ENCODE data around the gene C17orf58.
A peak's percentile ranks its signal among the peaks of the same experiment; 100 is the strongest.
"Not testable (repeated sequence)": the region's sequence is repeated elsewhere in the genome, so short reads cannot be mapped to it uniquely, and the experiment has no call there.

C17orf58 gene

DNA sequence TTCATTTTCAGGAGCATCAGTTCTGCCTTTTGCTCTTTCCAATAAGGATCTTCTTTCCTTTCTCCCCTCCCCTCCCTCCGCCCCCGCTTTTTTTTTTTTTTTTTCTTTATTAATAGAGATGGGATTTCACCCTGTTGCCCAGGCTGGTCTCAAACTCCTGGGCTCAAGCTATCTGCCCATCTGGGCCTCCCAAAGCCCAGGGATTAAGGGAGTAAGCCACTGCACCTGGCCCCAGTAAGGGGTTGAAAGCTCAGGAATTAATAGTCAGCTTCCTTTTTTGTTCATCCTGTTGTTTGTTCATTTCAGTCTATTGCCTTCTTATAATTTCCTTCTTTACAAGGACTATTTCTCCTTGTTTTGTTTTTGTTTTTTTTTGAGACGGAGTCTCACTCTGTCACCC, 7.9 kb upstream of the C17orf58 start:
- H3K4me3 ChIP-seq (ENCODE audit: low read depth, low read length) = no peak overlapping the region

- no peak overlapping the region for H3K4me3 ChIP-seq (ENCODE audit: low read depth, low read length)
Observed at GRCh38 chr17:67999291-67999911, 3.1 kb upstream of the C17orf58 start.

GRCh38 chr17:67998466-67998865, 2.2 kb upstream of the C17orf58 start:
- no peak overlapping the region for H3K4me3 ChIP-seq (ENCODE audit: low read depth, low read length)

- H3K4me3 ChIP-seq (ENCODE audit: low read depth, low read length) = peak overlapping the region; percentile 51
Observed at GRCh38 chr17:67995570-67996263, 552 bp downstream of the C17orf58 start.

- H3K4me3 ChIP-seq (ENCODE audit: low read depth, low read length) = peak overlapping the region; percentile 51
Observed at GRCh38 chr17:67994817-67995569, 1.3 kb downstream of the C17orf58 start.

DNA sequence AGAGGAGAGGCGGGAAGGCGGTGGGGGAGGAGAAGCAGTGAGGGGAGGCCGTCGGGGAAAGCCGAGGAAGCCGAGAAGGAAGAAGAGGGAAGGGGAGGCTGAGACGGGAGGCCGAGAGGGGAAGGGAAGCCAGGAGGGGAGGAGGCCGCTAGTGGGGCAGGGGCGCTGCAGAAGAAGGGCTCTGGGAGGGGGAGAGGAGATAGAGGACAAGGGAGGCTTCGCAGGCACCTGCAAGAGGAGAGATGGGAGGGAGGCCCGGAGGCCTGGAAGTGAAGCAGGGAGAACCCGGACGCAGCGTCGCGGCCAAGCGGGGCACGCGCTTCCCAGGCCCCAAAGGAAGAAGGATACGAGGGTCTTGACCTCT, 2.3 kb downstream of the C17orf58 start:
- peak overlapping the region; percentile 56 for H3K4me3 ChIP-seq (ENCODE audit: low read depth, low read length)

DNA sequence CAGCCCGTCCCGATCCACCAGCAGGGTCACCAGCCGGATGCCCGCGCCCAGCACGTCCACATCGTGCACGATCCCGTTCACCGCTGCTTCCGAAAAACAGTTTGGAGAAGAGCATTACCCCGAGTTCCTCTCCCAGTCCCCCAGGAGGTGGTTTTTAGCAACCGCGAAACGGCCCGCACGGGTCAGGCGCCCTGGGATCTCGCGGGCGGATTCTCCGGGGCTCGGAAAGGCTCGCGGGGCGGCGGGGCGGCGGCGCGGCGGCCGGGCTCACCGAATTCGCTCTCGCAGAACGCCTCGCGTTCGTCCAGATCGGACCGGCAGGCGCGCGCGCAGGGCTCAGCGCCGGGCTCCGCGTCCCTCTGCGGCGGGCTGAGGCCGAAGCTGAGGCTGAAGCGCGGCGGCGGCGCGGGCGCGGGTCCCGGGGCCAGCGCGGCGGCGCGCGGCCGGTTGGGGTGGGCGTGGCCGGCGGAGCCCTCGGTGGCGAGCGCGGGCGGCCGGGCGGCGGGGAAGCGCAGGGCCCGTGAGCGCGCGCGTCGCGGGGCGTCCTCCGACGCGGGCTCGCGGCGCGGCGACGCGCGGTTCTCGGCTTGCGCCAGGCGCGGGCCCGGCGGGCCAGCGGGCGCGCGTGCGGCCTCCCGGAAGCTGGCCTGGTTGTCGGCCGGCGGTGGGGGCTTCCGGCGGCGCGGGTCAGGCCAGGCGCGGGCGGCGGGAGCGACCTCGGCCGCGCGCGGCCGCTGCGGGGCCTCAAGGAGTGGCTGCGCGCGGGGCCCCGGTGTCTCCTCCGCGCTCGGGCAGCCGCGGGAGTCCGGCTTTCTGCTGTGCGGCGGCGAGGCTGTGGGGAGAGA, 2.9 kb downstream of the C17orf58 start:
- H3K4me3 ChIP-seq (ENCODE audit: low read depth, low read length) = peak overlapping the region; percentile 79

DNA sequence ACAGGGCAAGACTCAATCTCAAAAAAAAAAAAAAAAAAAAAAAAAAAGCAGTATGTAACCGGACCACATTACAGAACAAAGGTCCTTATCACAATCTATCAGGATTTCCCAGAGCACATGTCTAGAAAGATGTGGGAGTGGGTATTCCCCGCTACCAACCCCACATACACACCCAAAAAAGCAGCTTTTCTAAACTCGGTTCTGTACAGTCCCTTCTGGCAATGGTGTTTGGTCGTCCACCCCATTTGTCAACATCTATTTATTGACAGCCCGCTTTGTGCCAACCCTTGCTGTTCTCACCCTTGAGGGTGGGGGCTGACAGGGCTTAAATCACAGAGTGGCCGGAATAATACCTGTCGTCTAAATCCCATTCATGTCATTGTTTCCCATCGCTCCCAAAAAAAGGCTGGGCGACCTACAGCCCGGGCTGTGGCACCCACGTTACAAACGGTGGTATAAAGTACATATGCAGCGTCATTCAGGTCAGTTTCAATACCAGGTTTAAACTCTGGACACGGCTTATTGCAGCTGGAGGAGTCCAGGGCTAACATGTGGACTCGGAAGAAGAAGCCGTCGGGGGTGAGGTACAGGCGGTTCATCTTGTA, 3.6 kb downstream of the C17orf58 start:
- peak overlapping the region; percentile 79 for H3K4me3 ChIP-seq (ENCODE audit: low read depth, low read length)

DNA sequence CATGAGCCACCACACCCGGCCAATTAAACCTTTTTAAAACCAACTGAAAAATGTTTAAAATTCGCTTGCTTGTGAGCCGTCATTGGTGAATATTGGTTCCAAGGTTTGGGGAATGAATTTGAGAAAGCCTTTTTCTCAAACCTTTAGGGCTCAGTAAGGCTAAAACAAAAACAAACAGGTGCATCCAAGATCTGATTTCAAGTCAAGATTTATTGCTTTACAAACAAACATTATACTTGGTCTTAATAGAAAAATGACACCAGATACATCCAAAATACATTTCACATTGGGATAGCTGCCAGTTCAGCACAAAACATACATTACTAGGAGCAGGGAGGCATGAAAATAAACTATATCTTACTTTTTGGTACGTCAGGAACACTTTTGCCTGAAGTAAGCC, 5.4 kb downstream of the C17orf58 start:
- no peak overlapping the region for H3K4me3 ChIP-seq (ENCODE audit: low read depth, low read length)

DNA sequence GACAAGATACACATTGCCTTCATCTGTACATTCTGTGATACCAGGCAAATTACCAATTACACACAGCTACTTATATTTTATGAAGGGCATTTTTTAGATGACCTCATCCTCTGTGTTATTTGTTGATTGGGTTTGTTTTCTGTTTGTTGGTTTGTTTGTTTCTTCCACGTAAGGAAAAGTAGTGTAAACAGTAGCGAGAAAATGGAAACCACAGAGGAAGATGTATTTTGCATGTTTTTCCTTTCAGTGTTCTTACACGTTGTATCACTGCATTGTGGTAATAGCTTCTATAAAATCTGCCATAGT, 12.9 kb downstream of the C17orf58 start:
- H3K4me3 ChIP-seq (ENCODE audit: low read depth, low read length) = no peak overlapping the region

DNA sequence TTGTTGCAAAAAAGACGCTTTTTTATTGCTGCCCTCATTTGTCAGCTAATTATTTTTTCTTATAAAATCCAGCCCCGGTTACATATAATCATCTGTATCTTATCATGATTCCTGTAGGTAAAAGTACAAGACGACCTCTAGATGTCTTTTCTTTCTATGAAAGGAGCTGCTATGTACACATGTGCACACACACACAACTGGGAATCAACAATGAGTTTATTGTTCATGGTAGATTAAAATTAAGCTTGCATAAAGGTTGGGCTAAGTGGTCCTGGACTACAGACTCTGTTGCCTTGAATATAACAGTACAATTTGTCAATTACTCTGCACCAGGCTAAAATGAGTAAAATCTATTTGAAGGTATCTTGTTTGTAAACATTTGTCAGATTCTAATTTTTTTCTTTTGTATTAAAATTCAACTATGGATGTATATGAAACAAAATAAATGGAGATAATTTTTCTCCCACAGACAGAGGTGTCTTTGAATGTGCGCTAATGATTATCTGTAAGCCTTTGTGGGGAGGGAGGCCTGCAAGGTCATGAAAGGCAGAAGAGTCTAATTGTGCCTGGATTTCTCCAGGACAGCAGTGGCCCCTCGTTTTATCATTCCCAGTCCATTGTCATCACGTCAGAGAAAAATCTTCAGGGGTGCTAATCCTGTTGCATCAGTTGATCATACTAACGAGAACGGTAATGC, 13.4 kb downstream of the C17orf58 start:
- H3K4me3 ChIP-seq (ENCODE audit: low read depth, low read length) = no peak overlapping the region

GRCh38 chr17:67982034-67982640, 14.1 kb downstream of the C17orf58 start:
- H3K4me3 ChIP-seq (ENCODE audit: low read depth, low read length) = no peak overlapping the region

DNA sequence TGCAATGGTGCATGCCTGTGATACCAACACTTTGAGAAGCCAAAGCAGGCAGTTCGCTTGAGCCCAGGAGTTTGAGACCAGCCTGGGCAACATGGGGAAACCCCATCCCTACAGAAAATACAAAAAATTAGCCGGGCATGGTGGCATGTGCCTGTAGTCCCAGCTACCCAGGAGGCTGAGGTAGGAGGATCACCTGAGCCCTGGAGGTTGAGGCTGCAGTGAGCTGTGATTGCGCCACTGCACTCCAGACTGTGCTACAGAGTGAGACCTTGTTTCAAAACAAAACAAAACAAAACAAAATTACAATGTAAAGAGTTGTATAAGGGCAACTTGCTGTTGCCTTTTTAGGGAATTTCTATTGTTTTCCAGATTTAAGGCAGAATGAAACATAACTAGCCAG, 15.4 kb downstream of the C17orf58 start:
- H3K4me3 ChIP-seq (ENCODE audit: low read depth, low read length) = not testable (repeated sequence)

GRCh38 chr17:67980456-67980855, 15.8 kb downstream of the C17orf58 start:
- no peak overlapping the region for H3K4me3 ChIP-seq (ENCODE audit: low read depth, low read length)

DNA sequence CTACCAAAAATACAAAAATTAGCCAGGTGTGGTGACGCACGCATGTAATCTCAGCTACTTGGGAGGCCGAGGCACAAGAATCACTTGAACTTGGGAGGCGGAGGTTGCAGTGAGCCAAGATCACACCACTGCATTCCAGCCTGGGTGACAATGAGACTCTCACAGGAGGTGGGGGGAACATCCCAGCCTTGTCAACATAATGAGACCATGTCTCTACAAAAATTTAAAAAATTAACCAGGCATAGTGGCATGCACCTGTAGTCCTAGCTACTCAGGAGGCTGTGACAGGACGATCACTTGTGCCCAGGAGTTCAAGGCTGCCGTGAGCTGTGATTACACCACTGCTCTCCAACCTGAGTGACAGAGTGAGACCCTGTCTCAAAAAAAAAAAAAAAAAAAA, 20.0 kb downstream of the C17orf58 start:
- H3K4me3 ChIP-seq (ENCODE audit: low read depth, low read length) = not testable (repeated sequence)

DNA sequence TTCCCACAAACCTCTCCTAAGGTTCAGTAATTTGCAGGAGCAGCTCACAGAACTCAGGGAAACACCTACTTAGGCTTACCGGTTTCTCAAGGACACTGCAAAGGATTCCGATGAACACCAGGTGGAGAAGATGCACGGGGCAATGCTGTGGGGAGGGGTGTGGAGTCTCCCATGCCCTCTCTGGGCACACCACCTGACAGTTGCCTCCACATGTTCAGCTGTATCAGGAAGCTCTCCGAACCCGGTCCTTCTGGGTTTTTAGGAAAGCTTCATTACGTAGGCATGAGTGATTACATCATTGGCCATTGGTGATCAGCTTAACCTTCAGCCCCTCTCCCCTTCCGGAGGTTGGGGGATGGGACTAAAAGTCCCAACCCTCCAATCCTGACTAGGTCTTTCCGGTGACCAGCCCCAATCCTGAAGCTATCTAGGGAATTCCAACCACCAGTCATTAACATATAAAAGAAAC, 21.6 kb downstream of the C17orf58 start:
- H3K4me3 ChIP-seq (ENCODE audit: low read depth, low read length) = peak overlapping the region; percentile 52

DNA sequence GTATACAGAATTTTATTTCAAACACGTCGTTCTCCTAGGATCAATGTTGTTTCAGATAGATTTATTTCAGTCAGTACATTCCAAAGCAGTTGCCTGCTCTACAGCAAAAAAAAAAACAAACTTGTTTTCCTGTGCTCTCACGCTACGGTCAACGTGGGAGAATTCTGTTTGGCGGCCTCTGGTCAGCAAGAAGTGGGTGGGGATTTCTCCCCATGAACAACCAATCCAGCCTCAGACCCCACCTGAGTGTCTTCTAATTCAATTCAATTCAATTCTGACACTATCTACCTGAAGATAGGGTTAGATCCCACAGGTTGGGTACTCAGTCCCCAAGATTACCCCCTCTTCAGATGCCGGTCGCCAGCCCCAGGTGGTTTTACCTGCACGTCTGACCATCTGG, 22.1 kb downstream of the C17orf58 start:
- peak overlapping the region; percentile 52 for H3K4me3 ChIP-seq (ENCODE audit: low read depth, low read length)

DNA sequence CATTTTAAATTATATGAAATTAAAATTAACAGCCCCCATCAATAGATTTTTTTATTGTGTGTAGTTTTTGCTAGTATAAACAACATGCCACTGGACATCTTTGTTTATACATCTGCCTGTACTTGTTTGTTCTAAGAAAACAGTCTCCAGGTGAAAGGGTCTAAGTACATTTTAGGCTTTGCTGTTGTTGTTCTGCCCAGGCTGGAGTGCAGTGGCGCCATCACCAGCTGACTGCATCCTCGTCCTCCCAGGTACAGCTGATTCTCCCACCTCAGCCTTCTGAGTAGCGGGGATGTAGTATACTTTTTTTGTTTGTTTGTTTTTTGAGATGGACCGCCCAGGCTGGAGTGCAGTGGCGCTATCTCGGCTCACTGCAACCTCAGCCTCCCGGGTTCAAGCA, 25.5 kb downstream of the C17orf58 start:
- no peak overlapping the region for H3K4me3 ChIP-seq (ENCODE audit: low read depth, low read length)

GRCh38 chr17:67963145-67963572, 33.1 kb downstream of the C17orf58 start:
- H3K4me3 ChIP-seq (ENCODE audit: low read depth, low read length) = not testable (repeated sequence)

GRCh38 chr17:67962156-67962555, 34.1 kb downstream of the C17orf58 start:
- not testable (repeated sequence) for H3K4me3 ChIP-seq (ENCODE audit: low read depth, low read length)
